Limb (tissue), 2 donors: ENCODE data around the gene METTL23.

Experiments used
- DNase-seq, 2 donors: peaks; one replicate each; pipeline ENCODE4 v3.0.0-alpha.2; 2016; ENCODE audit errors: extremely low spot score in 2 of 2

METTL23 gene, protein sequence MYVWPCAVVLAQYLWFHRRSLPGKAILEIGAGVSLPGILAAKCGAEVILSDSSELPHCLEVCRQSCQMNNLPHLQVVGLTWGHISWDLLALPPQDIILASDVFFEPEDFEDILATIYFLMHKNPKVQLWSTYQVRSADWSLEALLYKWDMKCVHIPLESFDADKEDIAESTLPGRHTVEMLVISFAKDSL

DNA sequence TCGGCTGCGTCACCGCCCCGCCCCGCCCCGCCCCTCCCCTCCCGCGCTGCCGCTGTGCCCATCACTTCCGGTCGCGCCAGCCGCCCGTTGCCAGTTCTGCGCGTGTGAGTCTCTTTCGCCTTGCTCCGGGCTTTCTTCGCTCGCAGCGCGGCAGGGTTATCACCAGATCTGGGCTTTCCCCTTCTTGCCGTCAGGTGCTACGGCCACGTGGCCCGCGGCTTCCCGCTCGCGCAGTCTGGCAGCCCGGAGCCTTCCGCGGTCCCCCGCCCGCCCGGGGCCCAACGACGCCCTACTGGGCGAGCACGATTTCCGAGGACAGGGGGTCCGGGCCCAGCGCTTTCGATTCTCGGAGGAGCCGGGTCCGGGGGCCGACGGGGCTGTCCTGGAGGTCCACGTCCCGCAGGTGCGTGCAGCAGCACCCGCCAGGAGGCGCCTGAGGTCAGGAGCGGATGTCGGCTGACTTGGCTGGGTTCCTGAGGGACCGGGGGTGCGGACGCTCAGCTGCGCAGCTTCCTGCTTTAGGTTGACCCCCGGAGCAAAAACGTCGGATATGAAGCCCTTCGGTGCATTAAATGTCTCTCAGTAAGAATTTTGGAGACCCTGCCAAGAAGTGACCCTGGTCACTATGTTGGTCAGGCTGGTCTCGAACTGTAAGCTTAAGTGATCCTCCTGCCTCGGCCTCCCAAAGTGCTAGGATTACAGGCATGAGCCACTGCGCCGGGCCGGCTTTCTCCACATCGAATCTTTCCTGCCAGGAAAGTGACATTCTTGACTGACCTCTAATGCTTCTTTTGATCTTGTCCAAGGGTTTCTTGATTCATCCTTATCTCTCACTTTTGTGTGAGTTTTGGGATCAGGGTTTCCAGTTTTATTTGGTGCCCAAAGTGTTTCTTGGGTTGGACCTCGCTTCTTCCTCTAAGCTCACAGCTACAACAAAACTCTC lies at the start of gene METTL23:
Gene METTL23 (plus strand): TSS at position 64 of the 943 bp plus-strand sequence. CDS start 2,872 bp downstream, outside the sequence.
- DNase-seq, result peak in 1 of 2 donors; percentile 88

GRCh38 chr17:76677406-76677805 lies 49.2 kb upstream of the METTL23 start:
- no peak for DNase-seq

DNA sequence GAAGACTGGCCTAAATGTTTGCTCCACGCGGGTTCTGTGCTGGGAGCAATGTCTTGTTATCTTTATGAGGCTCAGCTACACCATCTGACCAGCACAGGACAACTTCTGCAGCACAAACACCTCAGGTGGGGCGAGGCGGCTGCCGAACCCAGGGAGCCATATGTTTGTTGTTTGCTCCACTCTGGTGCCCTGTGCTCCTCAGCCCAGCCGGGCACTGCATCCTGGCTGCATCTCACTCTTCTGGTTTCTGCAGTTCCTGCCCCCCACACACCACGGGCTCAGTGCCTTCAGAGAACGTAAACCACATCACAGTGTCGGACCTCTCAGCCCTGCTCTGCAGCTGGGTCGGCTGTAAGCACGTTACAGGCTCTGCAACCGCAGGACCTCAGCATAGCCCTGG lies 48.3 kb upstream of the METTL23 start:
- no peak for DNase-seq

DNA sequence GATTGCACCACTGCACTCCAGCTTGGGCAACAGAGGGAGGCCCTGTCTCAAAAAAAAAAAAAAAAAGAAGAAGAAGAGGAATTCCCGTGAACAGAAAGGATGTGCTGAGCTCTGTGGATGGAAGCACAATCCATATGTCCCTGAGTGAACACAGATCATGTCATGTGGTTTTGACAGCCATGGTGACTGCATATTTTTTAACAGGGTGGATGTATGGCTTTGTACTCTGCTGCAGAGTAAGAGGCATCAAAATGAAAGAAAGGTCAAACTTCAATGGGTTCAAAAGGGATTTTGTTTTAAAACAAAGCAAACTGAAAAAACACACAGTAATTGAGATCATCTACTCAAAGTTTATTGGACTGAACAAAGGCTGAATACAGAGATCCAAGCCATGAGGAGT lies 47.4 kb upstream of the METTL23 start:
- DNase-seq, result no peak

DNA sequence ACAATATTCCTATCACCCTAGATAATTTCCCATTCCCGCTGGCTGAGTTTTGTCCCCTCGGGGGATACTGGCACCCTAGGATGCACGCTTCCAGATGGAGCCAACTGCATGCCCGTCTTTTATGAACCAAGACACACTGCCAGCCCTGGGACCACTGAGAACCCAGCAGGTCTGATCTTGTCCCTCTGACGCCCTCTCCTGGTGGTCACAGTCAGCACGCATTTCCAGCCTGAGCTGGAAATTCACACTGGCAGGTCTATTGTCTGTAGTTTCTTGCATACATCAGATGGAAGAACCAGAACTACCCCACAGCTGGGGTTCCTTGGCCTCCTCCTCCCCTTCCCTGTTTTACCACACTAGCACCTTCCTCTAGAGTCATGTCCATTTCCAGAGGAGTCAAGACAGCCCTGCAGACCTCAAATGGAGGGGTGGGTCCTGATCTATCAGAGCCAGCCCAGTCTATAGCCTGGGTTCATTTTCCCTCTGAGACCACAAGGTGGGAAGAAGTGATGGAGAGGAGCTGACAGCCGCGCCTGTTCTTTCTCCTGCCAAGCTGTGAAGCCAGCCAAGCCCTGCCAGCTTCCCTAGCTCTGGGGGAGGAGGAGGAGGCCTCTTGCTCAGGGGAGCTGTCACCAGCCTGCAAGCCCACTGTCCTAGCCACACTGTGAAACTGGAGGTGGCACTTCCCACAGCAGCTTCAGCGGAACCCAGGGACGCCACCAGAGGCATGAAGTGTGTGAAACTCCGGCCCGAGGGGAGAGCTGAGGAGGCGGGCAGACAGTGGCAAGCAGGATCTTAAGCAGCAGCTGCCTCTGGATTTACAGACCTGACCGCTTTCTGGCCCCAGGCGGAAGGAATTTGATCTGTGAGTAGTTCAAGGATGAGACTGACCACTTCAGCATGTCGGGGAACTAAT lies 45.2 kb upstream of the METTL23 start:
- DNase-seq, result peak; percentile 61 to 83

DNA sequence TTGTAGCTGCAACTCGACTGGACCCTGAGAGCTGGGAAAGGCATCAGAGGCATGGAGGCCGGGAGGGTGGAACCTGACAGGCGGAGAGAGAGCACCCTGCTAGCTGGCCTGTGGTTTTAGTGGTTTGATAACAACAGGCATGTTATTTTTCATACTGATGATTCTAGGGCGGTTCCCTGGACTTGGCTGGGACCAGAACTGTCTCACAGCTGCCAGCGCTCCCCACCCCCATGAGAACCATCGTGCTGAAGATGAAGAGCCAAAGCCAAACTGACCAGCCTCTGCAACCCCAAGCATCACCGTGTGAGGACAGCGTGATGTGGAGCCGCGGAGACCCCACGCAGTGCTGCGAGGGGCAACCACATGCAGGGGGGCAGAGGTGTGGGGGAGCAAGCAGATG lies 44.3 kb upstream of the METTL23 start:
- no peak for DNase-seq

- no peak for DNase-seq
Measured at GRCh38 chr17:76683011-76683755, 43.5 kb upstream of the METTL23 start.

GRCh38 chr17:76683921-76684745 lies 42.5 kb upstream of the METTL23 start:
- no peak for DNase-seq

DNA sequence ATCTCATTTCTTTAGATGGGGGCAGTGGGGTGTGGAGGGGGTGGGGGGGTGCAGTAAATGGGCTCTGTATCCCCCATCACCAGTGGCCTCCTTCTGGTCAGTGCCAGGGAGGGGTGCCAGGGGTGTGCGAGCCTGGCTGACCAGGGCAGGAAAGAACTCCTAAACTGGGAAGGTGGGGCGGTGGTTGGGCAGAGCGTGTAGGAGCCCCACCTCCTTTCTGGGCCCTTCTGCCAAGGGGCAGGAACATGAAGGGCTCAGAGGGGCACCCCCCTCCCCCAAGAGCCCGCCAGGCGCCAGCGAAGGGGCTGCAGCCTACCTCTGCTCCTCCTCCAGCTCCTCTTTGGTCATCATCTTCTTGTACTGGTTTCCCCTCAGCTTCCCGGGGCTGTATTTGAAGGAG lies 41.9 kb upstream of the METTL23 start:
- no peak for DNase-seq

DNA sequence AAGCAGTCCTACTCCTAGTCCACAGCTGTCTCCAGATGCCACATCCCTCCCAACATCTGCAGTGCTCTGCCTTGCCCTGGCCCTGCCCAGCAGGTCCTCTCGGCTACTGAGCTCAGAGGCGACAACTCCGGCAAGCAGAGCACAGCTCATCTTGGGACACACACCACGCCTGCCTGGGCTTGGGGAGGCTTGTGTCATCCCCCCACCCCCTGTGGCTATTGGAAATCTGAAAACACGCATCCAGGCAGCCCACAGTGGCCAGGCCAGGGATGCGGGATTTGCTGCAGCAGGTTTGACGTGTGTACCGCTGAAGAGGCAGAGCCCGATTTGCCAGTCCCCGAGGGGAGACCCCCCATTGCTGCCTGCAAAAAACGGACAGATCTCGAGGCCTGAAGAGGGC lies 41.3 kb upstream of the METTL23 start:
- no peak for DNase-seq

DNA sequence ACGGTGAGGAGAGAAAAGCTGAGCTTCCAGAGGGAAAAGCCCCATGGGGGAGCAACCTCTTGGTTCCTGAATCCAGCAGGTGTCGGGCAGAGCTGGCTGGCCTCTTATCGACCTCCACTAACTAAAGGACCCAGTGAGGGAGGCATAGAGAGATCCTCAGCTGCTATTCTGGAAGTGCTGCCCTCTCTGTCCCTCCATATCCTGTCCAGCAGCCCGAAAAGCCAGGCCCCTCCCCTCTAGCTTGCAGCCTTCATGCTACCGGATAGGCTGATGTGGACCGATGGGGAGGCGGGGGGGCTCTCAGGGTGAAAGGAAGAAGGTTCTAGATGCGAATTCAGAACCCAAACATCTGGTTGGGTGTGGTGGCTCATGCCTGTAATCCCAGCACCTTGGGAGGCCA lies 40.8 kb upstream of the METTL23 start:
- DNase-seq, result no peak

- DNase-seq, result no peak
Measured at GRCh38 chr17:76686538-76687297, 39.9 kb upstream of the METTL23 start.

DNA sequence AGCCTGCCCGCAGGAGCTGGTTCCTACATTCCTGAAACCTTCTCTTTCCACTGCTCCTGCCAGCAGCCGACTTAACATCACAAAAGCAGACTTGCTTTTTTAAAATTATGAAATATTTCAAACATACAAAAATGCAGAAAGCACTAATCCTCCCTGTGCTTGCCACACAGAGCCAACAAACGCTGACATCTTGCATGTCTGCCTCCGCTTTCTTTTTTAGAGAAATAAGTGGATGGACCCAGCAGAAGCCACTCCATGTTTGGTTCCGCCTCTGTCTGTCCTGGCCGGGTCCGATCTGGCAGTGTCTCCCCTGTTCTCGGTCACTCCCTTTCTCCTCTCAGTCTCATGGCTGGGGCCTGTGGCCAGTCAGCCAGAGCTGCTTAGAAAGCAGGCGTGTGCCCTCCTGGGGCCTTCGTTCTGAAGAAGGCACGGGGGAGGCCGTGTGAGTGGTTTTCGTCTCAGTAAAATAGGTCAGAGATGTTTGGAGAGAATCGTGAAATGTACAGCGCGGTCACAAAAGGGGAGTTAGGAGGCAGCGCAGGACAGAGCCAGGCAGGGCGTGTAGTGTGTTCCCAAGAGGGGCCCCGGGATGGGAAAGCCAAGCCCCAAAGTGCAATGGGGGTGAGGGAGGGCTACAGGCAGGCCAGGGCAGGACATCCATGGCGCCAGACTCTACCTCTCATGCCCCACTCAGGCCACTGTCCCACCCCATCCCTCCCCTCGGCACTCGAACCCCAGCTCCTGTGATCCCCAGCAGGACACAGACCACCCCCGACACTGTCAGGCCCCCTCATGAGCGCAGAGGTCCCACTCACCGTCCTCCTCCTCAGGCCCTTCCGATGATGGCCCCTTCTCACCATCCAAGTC lies 39.1 kb upstream of the METTL23 start:
- DNase-seq, result no peak

DNA sequence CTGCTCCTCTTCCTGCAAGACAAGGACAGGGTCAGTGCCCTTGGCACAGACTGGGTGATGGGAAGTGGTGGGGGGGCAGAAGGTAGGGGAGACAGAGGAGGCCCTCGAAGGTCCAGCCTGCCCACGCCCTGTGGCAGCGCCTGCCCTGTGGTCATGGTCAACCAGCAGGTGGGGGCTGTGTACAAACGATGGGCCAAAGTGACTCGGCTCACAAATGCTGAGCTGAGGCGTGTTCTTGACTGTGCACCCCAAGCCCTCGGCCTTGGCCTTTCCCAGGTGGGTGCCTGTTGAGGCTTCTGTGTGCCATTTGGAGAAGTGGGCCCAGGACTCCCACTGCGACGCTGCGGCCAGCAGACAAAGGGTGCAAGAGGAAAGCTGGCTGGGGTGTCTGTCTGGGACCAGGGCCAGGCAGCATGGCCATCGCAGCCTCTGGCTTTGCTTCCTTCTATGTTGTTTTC lies 38.4 kb upstream of the METTL23 start:
- DNase-seq, result no peak

DNA sequence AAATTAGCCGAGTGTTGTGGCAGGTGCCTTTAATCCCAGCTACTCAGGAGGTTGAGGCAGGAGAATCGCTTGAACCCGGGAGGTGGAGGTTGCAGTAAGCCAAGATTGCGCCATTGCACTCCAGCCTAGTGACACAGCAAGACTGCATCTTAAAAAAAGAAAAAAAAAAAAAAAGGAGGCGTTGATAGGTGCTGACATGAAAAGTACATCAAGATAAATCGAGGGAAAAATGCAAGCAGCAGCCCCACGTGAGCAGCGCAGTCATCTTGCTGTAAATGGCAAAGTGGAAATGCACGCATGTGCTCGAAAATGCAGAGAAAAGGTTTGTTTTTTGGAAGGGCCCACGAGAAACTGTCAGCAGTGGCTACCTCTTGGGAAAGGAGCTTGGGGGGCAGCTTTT lies 36.8 kb upstream of the METTL23 start:
- DNase-seq, result no peak

GRCh38 chr17:76690596-76691280 lies 35.9 kb upstream of the METTL23 start:
- DNase-seq, result no peak

DNA sequence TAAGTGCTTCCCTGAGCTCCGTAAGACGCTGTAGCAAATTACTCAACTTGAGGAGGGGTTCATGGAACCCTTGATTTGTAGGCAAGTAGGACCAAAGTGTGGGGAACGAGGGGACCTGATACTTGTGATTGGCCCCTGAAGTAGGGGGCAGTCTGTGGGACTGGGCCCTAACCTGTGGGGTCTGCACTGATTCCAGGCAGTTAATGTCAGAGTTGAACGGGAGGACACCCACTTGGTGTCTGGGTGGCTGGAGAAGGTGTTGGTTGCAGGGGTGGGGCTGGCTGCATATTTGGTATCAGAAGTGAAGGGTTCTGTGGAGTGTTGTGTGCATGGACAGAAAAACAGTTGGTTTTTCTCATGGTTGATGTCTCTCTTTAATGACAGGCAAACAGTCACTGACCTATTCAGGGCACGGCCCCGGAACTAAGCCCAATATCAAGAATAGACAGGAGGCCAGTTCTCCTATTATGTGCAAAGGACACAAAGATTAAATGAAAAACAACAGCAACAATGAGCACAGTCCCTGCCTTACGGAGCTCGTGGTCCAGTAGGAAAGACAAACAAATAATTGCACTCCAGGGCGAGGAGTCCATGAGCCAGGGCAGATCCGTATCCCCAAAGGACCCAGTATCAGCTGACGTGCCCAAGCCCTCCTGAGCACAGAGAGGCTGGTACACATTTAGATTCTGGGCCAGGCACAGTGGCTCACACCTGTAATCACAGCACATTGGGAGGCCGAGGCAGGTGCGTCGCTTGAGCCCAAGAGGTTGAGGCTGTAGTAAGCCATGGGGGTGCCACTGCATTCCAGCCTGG lies 35.1 kb upstream of the METTL23 start:
- no peak for DNase-seq
